Tibial nerve (tissue), 4 donors: Measurements from ENCODE around the gene LRRC8C. TPM values are rescaled to one million over a fixed set of nuclear protein-coding genes. Genes with fewer than 3 reads are reported as not detected.
A peak's percentile ranks its signal among the peaks of the same experiment; 100 is the strongest.

Experiments used
- DNase-seq, 2 donors: peaks; one replicate each; pipeline ENCODE4 v3.0.0-alpha.2; 2019; ENCODE audit warnings: low spot score in 2 of 2
- H3K27ac ChIP-seq, 4 donors: fragments of 200-600 bp; sonication (generic) in 3 of 4; one replicate each; pipeline ENCODE4 v1.5.1; 2017 to 2019; ENCODE audit warnings: mild to moderate bottlenecking in 1 of 4
- H3K27me3 ChIP-seq, 2 donors: fragments of 200-600 bp; sonication (generic) in 1 of 2; one replicate each; pipeline versions ENCODE4 v1.5.1 to v1.6.0; 2017 to 2019
- H3K36me3 ChIP-seq, 3 donors: fragments of 200-600 bp; sonication (generic); one replicate each; pipeline ENCODE4 v1.5.1; 2018 to 2019
- H3K4me1 ChIP-seq, 4 donors: fragments of 200-600 bp; sonication (generic) in 3 of 4; one replicate each; pipeline ENCODE4 v1.5.1; 2017 to 2019
- H3K4me3 ChIP-seq, 4 donors: fragments of 200-600 bp; sonication (generic) in 3 of 4; one replicate each; pipeline ENCODE4 v1.5.1; 2017 to 2019; ENCODE audit warnings: mild to moderate bottlenecking in 1 of 4, moderate library complexity in 1 of 4
- H3K9me3 ChIP-seq, 4 donors: fragments of 200-600 bp; sonication (generic) in 3 of 4; one replicate each; pipeline ENCODE4 v1.5.1; 2017 to 2019
- CTCF ChIP-seq, 5 experiments: fragments of 200-600 bp in 3 of 5; fragments of 450-650 bp in 2 of 5; sonication (generic) in 3 of 5; IDR thresholded peaks; one replicate each; pipeline ENCODE4 v1.5.1; 2016 to 2019; ENCODE audit warnings: antibody characterized with exemption in 5 of 5, mild to moderate bottlenecking in 3 of 5, moderate library complexity in 2 of 5
- EP300 ChIP-seq, 2 donors: sonication (generic); formaldehyde crosslinking; IDR thresholded peaks; one replicate each; pipeline ENCODE4 v1.6.1; 2017; ENCODE audit warnings: antibody characterized with exemption in 2 of 2, mild to moderate bottlenecking in 1 of 2
- POLR2A ChIP-seq, 2 donors: fragments of 450-650 bp; IDR thresholded peaks; one replicate each; pipeline ENCODE4 v1.6.1; 2017; ENCODE audit warnings: antibody characterized with exemption in 2 of 2, mild to moderate bottlenecking in 2 of 2, moderate library complexity in 2 of 2
- WGBS, 2 donors: methylation state at CpG; one replicate each; pipeline ENCODE4 v1.1.5; 2018; 5-methylcytosine and 5-hydroxymethylcytosine counted together
- total RNA-seq, 4 donors: library from RNA; depleted of rRNA; stranded (reverse); fragments of >200 nt; gene quantifications; one replicate each; pipeline ENCODE4 v1.1.0, GENCODE V29; 2016

The LRRC8C gene
- total RNA-seq, 4 donors from 2014 or later: 16.5 to 23.8 (median 20.2) TPM

GRCh38 chr1:89657886-89658285, 25.0 kb downstream of the LRRC8C start:
- Histone ChIP-seq H3K4me3 (no peak overlapping the region), H3K36me3 (no peaks in the 10 kb centered on the region), H3K27me3 (no peaks in the 10 kb centered on the region), H3K4me1 (peaks cover 0 to 59% (median 12%) of the 10 kb centered on the region in 4 donors), H3K27ac (peak overlapping the region in 2 of 4 donors; percentile 24 to 52), H3K9me3 (no peaks in the 10 kb centered on the region)
- TF ChIP-seq EP300 (IDR thresholded peaks at IDR 0.05) (no peak), POLR2A (IDR thresholded peaks at IDR 0.05) (no peak), CTCF (IDR thresholded peaks at IDR 0.05) (no peak)
- WGBS, 2 donors: 21 to 34% methylated on average over 3 of the region's 3 CpGs
- DNase-seq: no peak

- Histone ChIP-seq H3K27ac (peak overlapping the region in 1 of 4 donors; percentile 49), H3K9me3 (peaks cover 0 to 9% (median 1%) of the 10 kb centered on the region in 4 donors)
- 60 to 77% methylated on average over 5 of the region's 5 CpGs for WGBS, 2 donors
These were observed 26.6 kb downstream of the LRRC8C start for GRCh38 chr1:89659322-89660081.

GRCh38 chr1:89660224-89661061, 27.5 kb downstream of the LRRC8C start:
- H3K27me3 ChIP-seq: no peaks in the 10 kb centered on the region
- H3K4me1 ChIP-seq: peaks cover 0 to 57% (median 12%) of the 10 kb centered on the region in 4 donors
- DNase-seq: no peak
- TF ChIP-seq CTCF (IDR thresholded peaks at IDR 0.05): no peak
- no peak for TF ChIP-seq POLR2A (IDR thresholded peaks at IDR 0.05)
- no peak for TF ChIP-seq EP300 (IDR thresholded peaks at IDR 0.05)
- WGBS, 2 donors: 47 to 48% methylated on average over 3 of the region's 3 CpGs
- no peaks in the 10 kb centered on the region for H3K36me3 ChIP-seq
- peaks cover 0 to 10% (median 1%) of the 10 kb centered on the region in 4 donors for H3K9me3 ChIP-seq
- peak overlapping the region in 2 of 4 donors; percentile 15 to 49 for H3K27ac ChIP-seq
- H3K4me3 ChIP-seq: no peak overlapping the region

More at GRCh38 chr1:89659322-89660081, 26.6 kb downstream of the LRRC8C start:
- no peaks in the 10 kb centered on the region for H3K36me3 ChIP-seq
- no peak overlapping the region for H3K4me3 ChIP-seq
- H3K4me1 ChIP-seq: peaks cover 0 to 57% (median 12%) of the 10 kb centered on the region in 4 donors
- no peaks in the 10 kb centered on the region for H3K27me3 ChIP-seq
- DNase-seq: no peak
- TF ChIP-seq EP300 (IDR thresholded peaks at IDR 0.05) (no peak), CTCF (IDR thresholded peaks at IDR 0.05) (no peak), POLR2A (IDR thresholded peaks at IDR 0.05) (no peak)

- 91 to 95% methylated on average over 8 of the region's 8 CpGs for WGBS, 2 donors
- no peak for TF ChIP-seq POLR2A (IDR thresholded peaks at IDR 0.05)
- TF ChIP-seq EP300 (IDR thresholded peaks at IDR 0.05): no peak
- TF ChIP-seq CTCF (IDR thresholded peaks at IDR 0.05): no peak
- peaks cover 0 to 10% (median 1%) of the 10 kb centered on the region in 4 donors for H3K9me3 ChIP-seq
- no peak overlapping the region for H3K27ac ChIP-seq
- no peaks in the 10 kb centered on the region for H3K36me3 ChIP-seq
- peaks cover 0 to 34% (median 8%) of the 10 kb centered on the region in 4 donors for H3K4me1 ChIP-seq
- no peaks in the 10 kb centered on the region for H3K27me3 ChIP-seq
- no peak for DNase-seq
- no peak overlapping the region for H3K4me3 ChIP-seq
These were observed 33.0 kb downstream of the LRRC8C start for GRCh38 chr1:89665941-89666340.
